GM12878 (cell line): ENCODE measurements around the gene PMIS2. TPM values are rescaled to one million over a fixed set of nuclear protein-coding genes. Genes with fewer than 3 reads are reported as not detected.

Experiments
- ATAC-seq: fragments of 200-7000 bp; cut with Tn5 transposase; 3 replicates; pipeline ENCODE4 v1.9.1; 2020; ENCODE audit warnings: mild to moderate bottlenecking, moderate library complexity
- BruUV-seq: library from RNA; stranded (reverse); fragments of 400-500 nt; replicated peaks from 2 replicates; lab custom pipeline; 2021; lab: Mats Ljungman, UMichigan
- CTCF ChIA-PET: fragments of 300-600 bp; sonication (Branson Sonifier 250); formaldehyde crosslinking; extraction: SDS; loops from one replicate; lab custom pipeline; 2021; ENCODE audit warnings: inconsistent platforms; lab: Yijun Ruan, JAX
- POLR2A ChIA-PET: fragments of 350-600 bp; formaldehyde crosslinking; extraction: SDS; loops from one replicate; lab custom pipeline; 2021; ENCODE audit warnings: inconsistent platforms; lab: Charles Lee
- RAD21 ChIA-PET: fragments of 300-600 bp; sonication (Branson Sonifier 250); formaldehyde crosslinking; loops from one replicate; lab custom pipeline; 2023; ENCODE audit warnings: antibody characterized with exemption; ENCODE audit not compliant: unreplicated experiment; lab: Charles Lee
- SMC1A ChIA-PET: fragments of 300-600 bp; sonication (Branson Sonifier 250); formaldehyde crosslinking; loops from one replicate; lab custom pipeline; 2023; ENCODE audit not compliant: unreplicated experiment, uncharacterized antibody; lab: Charles Lee
- DNase-seq: peaks from one replicate; pipeline ENCODE4 v3.0.0-alpha.2; 2011; ENCODE audit warnings: low read depth, low spot score
- FAIRE-seq: peaks from 3 replicates; lab custom pipeline; 2011; peaks lifted over from hg19 to GRCh38; lab: Jason Lieb, UNC
- H2AFZ ChIP-seq: 2 replicates; pipeline ENCODE4 v1.6.0; 2011; ENCODE audit warnings: low read depth, low read length, control low read depth; ENCODE audit not compliant: control insufficient read depth
- H3K27ac ChIP-seq: 2 replicates; pipeline ENCODE4 v1.5.1; 2011; ENCODE audit warnings: control low read depth; ENCODE audit not compliant: control insufficient read depth, insufficient read depth
- H3K27me3 ChIP-seq, 2 experiments: replicated peaks in 1 of 2; 2 replicates each; pipeline versions ENCODE4 v1.6.0 to v1.6.1; 2011; ENCODE audit warnings: low read length in 1 of 2; ENCODE audit not compliant: control insufficient read depth in 2 of 2, insufficient read depth in 2 of 2
- H3K36me3 ChIP-seq, 2 experiments: 2 replicates each; pipeline ENCODE4 v1.5.1; 2011; ENCODE audit warnings: low read length in 1 of 2; ENCODE audit not compliant: control insufficient read depth in 2 of 2, insufficient read depth in 2 of 2
- H3K4me1 ChIP-seq: 2 replicates; pipeline ENCODE4 v1.6.1; 2011; ENCODE audit warnings: mild to moderate bottlenecking, low read length, moderate library complexity, mixed read lengths; ENCODE audit not compliant: control insufficient read depth, insufficient read depth
- H3K4me2 ChIP-seq: 2 replicates; pipeline ENCODE4 v1.6.0; 2011; ENCODE audit warnings: control low read depth; ENCODE audit not compliant: control insufficient read depth, insufficient read depth
- H3K4me3 ChIP-seq: fragments of 200-600 bp; sonication (generic); 2 replicates; pipeline ENCODE4 v1.5.1; 2016
- H3K79me2 ChIP-seq: 2 replicates; pipeline ENCODE4 v1.6.0; 2011; ENCODE audit warnings: low read length; ENCODE audit not compliant: control insufficient read depth, insufficient read depth
- H3K9ac ChIP-seq: 2 replicates; pipeline ENCODE4 v1.8.0; 2011; ENCODE audit warnings: low read length, control low read depth, mixed read lengths; ENCODE audit not compliant: control insufficient read depth, insufficient read depth
- H3K9me3 ChIP-seq: replicated peaks from 3 replicates; pipeline ENCODE4 v1.5.1; 2011; ENCODE audit warnings: mild to moderate bottlenecking, low read length; ENCODE audit not compliant: control insufficient read depth, insufficient read depth
- H4K20me1 ChIP-seq: 2 replicates; pipeline ENCODE4 v1.6.0; 2011; ENCODE audit not compliant: control insufficient read depth, insufficient read depth
- GABPA ChIP-seq: IDR thresholded peaks from 2 replicates; pipeline ENCODE4 v1.6.1; 2014; ENCODE audit warnings: antibody characterized with exemption, low read depth, mild to moderate bottlenecking, inconsistent platforms
- JUNB ChIP-seq: IDR thresholded peaks from 2 replicates; pipeline ENCODE4 v1.6.1; 2016; ENCODE audit warnings: antibody characterized with exemption, mild to moderate bottlenecking
- MLLT1 ChIP-seq: fragments of 450-650 bp; IDR thresholded peaks from 2 replicates; pipeline ENCODE4 v1.6.1; 2016; ENCODE audit warnings: mild to moderate bottlenecking
- NBN ChIP-seq: fragments of 450-650 bp; IDR thresholded peaks from 2 replicates; pipeline ENCODE4 v1.6.1; 2016
- NFYB ChIP-seq: IDR thresholded peaks from 2 replicates; pipeline ENCODE4 v1.6.1; 2011; ENCODE audit warnings: low read depth, mild to moderate bottlenecking, low read length, improper control_type of control experiment, moderate library complexity; ENCODE audit not compliant: insufficient read depth
- SRF ChIP-seq, 2 experiments: IDR thresholded peaks; 2 replicates each; pipeline ENCODE4 v1.6.1; 2011; ENCODE audit warnings: low read depth in 2 of 2, low read length in 2 of 2, mild to moderate bottlenecking in 1 of 2, moderate library complexity in 1 of 2
- STAT1 ChIP-seq: fragments of 450-650 bp; conservative IDR thresholded peaks from 2 replicates; pipeline ENCODE4 v1.6.1; 2014; ENCODE audit warnings: antibody characterized with exemption, mild to moderate bottlenecking
- WRNIP1 ChIP-seq: IDR thresholded peaks from 2 replicates; pipeline ENCODE4 v1.6.1; 2011; ENCODE audit warnings: low read depth, low read length, improper control_type of control experiment, borderline replicate concordance
- ZBTB11 ChIP-seq: fragments of 450-650 bp; formaldehyde crosslinking; IDR thresholded peaks from 2 replicates; pipeline ENCODE4 v1.5.0; 2022; ENCODE audit warnings: mild to moderate bottlenecking, missing genetic modification characterization
- WGBS: methylation state at CpG from one replicate; pipeline ENCODE4 v1.1.6; 2016; ENCODE audit warnings: low lambda C conversion rate; ENCODE audit not compliant: insufficient replicate concordance, insufficient coverage; ENCODE audit errors: missing lambda C conversion rate; 5-methylcytosine and 5-hydroxymethylcytosine counted together
- in situ Hi-C: fragments of 300-500 bp; cut with MboI; formaldehyde crosslinking; loops from 9 replicates; pipeline ENCODE4 v1.14.3; 2018; ENCODE audit warnings: mixed read lengths
- intact Hi-C: fragments of 100-400 bp; cut with micrococcal nuclease; formaldehyde crosslinking; loops from one replicate; pipeline ENCODE4 v1.14.2; 2022; ENCODE audit not compliant: unreplicated experiment
- polyA plus RNA-seq, 11 experiments: library from polyadenylated mRNA; depleted of rRNA in 4 of 11; unstranded in 6 of 11; stranded (reverse) in 5 of 11; fragments of >200 nt; fragmentation: Nextera tagmentation in 4 of 11; fragmentation: Illumina TruSeq in 1 of 11; extraction: Ambion mirVana in 4 of 11; extraction: Trizol in 1 of 11; gene quantifications; 1 replicate in 1 of 11; 2 replicates in 10 of 11; pipeline versions ENCODE4 v1.2.1 to v1.2.3, GENCODE V29; 2011 to 2016; ENCODE audit warnings: inconsistent platforms in 2 of 11, missing spikeins in 2 of 11, low read depth in 1 of 11
- total RNA-seq, 4 experiments: library from RNA; depleted of rRNA in 3 of 4; stranded (reverse); fragments of >200 nt in 3 of 4; fragmentation: Illumina TruSeq in 1 of 4; extraction: Trizol in 1 of 4; gene quantifications; 2 replicates each; pipeline versions ENCODE4 v1.2.1 to v1.2.3, GENCODE V29; 2013 to 2021

PMIS2 gene
- total and polyA plus RNA-seq, 10 of the 15 experiments (the other 5 are each of a cell fraction or from before 2014, with no cell fraction given), result not detected

- SMC1A ChIA-PET, result no interaction called here
- ATAC-seq, result no peak; the same call in 2 of the 3 replicates
- CTCF ChIA-PET, result interaction anchor here (0.6 kb wide), 1 partner anchor 512 kb away, joined by 3 read pairs; no protein-coding TSS in a partner anchor
Measured at GRCh38 chr19:35562336-35562735, 23.6 kb upstream of the PMIS2 start.

More at GRCh38 chr19:35562336-35562735, 23.6 kb upstream of the PMIS2 start:
- in situ Hi-C loops, result no loop called here
- Histone ChIP-seq H3K27me3 (no peaks in the 10 kb centered on the region; a peak in 2 of 4 replicates), H3K27ac (no peak overlapping the region), H3K9ac (no peak overlapping the region), H3K4me3 (no peak overlapping the region), H3K36me3 (no peaks in the 10 kb centered on the region), H3K4me2 (no peak overlapping the region), H3K9me3 (no peaks in the 10 kb centered on the region; the same call in 2 of the 3 replicates), H3K79me2 (no peaks in the 10 kb centered on the region), H2AFZ (no peak overlapping the region), H3K4me1 (peaks cover 30% of the 10 kb centered on the region), H4K20me1 (no peaks in the 10 kb centered on the region)
- DNase-seq, result no peak
- intact Hi-C loops, result no loop called here
- ChIA-PET RAD21 (interaction anchor here (0.6 kb wide), 1 partner anchor 134 kb away, joined by 3 read pairs; no protein-coding TSS in a partner anchor), POLR2A (no interaction called here)
- no peak for TF ChIP-seq STAT1
- no peak for TF ChIP-seq GABPA
- no peak for TF ChIP-seq WRNIP1
- TF ChIP-seq ZBTB11, result no peak
- no peak for TF ChIP-seq SRF (IDR thresholded peaks at IDR 0.05; ENCODE audit: low read depth in 2 of 2, low read length in 2 of 2)
- no peak for TF ChIP-seq NBN
- TF ChIP-seq JUNB, result no peak
- no peak for TF ChIP-seq NFYB
- no peak for TF ChIP-seq MLLT1
- WGBS, result 44% methylated on average over 17 of the region's 17 CpGs
- BruUV-seq, result no TSS peak
- FAIRE-seq, result no peak
